Stomach (tissue), 9 donors: Measurements from ENCODE around the gene KRT6B. TPM values are rescaled to one million over a fixed set of nuclear protein-coding genes. Genes with fewer than 3 reads are reported as not detected.

Source experiments
- DNase-seq, 2 donors: peaks; one replicate each; pipeline versions ENCODE4 v3.0.0 to v3.0.0-alpha.2; 2013 to 2019
- H3K27ac ChIP-seq, 5 donors: fragments of 200-600 bp in 4 of 5; sonication (generic) in 4 of 5; one replicate each; pipeline ENCODE4 v1.5.1; 2013 to 2019; ENCODE audit warnings: mild to moderate bottlenecking in 1 of 5, moderate library complexity in 1 of 5
- H3K27me3 ChIP-seq, 3 donors: fragments of 200-600 bp; sonication (generic); one replicate each; pipeline ENCODE4 v1.5.1; 2017 to 2019; ENCODE audit warnings: mixed run types in 1 of 3
- H3K36me3 ChIP-seq, 4 donors: fragments of 200-600 bp; sonication (generic); 1 replicate in 3 of 4; 2 replicates in 1 of 4; pipeline ENCODE4 v1.5.1; 2016 to 2019
- H3K4me1 ChIP-seq, 4 donors: fragments of 200-600 bp; sonication (generic); one replicate each; pipeline ENCODE4 v1.5.1; 2016 to 2019
- H3K4me3 ChIP-seq, 4 donors: fragments of 200-600 bp; sonication (generic) in 3 of 4; one replicate each; pipeline ENCODE4 v1.5.1; 2016 to 2019; ENCODE audit warnings: mild to moderate bottlenecking in 1 of 4
- H3K9me3 ChIP-seq, 4 donors: fragments of 200-600 bp; sonication (generic); one replicate each; pipeline ENCODE4 v1.5.1; 2016 to 2019
- CTCF ChIP-seq, 7 experiments: fragments of 450-650 bp in 4 of 7; fragments of 200-600 bp in 3 of 7; sonication (generic) in 3 of 7; IDR thresholded peaks; one replicate each; pipeline ENCODE4 v1.5.1; 2016 to 2019; ENCODE audit warnings: antibody characterized with exemption in 7 of 7, control low read depth in 2 of 7, mild to moderate bottlenecking in 1 of 7
- EP300 ChIP-seq: sonication (generic); formaldehyde crosslinking; IDR thresholded peaks from one replicate; pipeline ENCODE4 v1.6.1; 2017; ENCODE audit warnings: antibody characterized with exemption
- POLR2A ChIP-seq, 4 donors: fragments of 450-650 bp; IDR thresholded peaks; one replicate each; pipeline ENCODE4 v1.6.1; 2016; ENCODE audit warnings: antibody characterized with exemption in 4 of 4, control low read depth in 2 of 4, mild to moderate bottlenecking in 1 of 4, moderate library complexity in 1 of 4
- POLR2AphosphoS5 ChIP-seq, 3 donors: sonication (generic); formaldehyde crosslinking; IDR thresholded peaks; one replicate each; pipeline ENCODE4 v1.6.1; 2016; ENCODE audit warnings: antibody characterized with exemption in 3 of 3
- WGBS, 5 donors: extraction: QIAGEN DNeasy Blood & Tissue Kit in 3 of 5; methylation state at CpG; one replicate each; pipeline versions ENCODE4 v1.1.5 to v1.1.7; 2013 to 2018; 5-methylcytosine and 5-hydroxymethylcytosine counted together
- intact Hi-C: fragments of 100-400 bp; cut with DNase I; formaldehyde crosslinking; loops from one replicate; pipeline ENCODE4 v1.15.1; 2023; ENCODE audit warnings: low total_unique reads
- polyA plus RNA-seq, 3 donors: library from polyadenylated mRNA; stranded (reverse); fragments of 200-250 nt; gene quantifications; one replicate each; pipeline ENCODE4 v1.2.3, GENCODE V29; 2013
- total RNA-seq, 5 donors: library from RNA; depleted of rRNA; stranded (reverse); fragments of >200 nt; gene quantifications; one replicate each; pipeline versions ENCODE4 v1.1.0 to v1.2.3, GENCODE V29; 2014 to 2016
- donor health status: healthy with polysubstance abuse.
- donor health status: Bipolar disorder and iron deficiency.
- donor health status: healthy.

KRT6B gene
- total and polyA plus RNA-seq, 8 donors, result 0.46 to 9.2 (median 0.55) TPM; not detected in 5

GRCh38 chr12:52438305-52439301, 13.3 kb downstream of the KRT6B start:
- TF ChIP-seq EP300 (no peak), POLR2AphosphoS5 (IDR thresholded peaks at IDR 0.05) (no peak), CTCF (IDR thresholded peaks at IDR 0.05) (no peak), POLR2A (IDR thresholded peaks at IDR 0.05) (no peak)
- H3K27ac ChIP-seq, result no peak overlapping the region
- no peaks in the 10 kb centered on the region for H3K36me3 ChIP-seq
- WGBS, 5 donors, result 83 to 86% (median 85%) methylated on average over 8 of the region's 8 CpGs
- intact Hi-C loops, result no loop called here
- no peak for DNase-seq
- no peak overlapping the region for H3K4me3 ChIP-seq
- no peaks in the 10 kb centered on the region for H3K9me3 ChIP-seq
- peaks cover 0 to 37% (median 0%) of the 10 kb centered on the region in 3 donors for H3K27me3 ChIP-seq
- H3K4me1 ChIP-seq, result peaks cover 0 to 5% (median 0%) of the 10 kb centered on the region in 4 donors

GRCh38 chr12:52437508-52437907, 14.4 kb downstream of the KRT6B start:
- no peaks in the 10 kb centered on the region for H3K9me3 ChIP-seq
- peaks cover 0 to 36% (median 0%) of the 10 kb centered on the region in 3 donors for H3K27me3 ChIP-seq
- 62 to 80% (median 74%) methylated on average over 9 of the region's 9 CpGs for WGBS, 5 donors
- H3K4me1 ChIP-seq, result peaks cover 0 to 1% (median 0%) of the 10 kb centered on the region in 4 donors
- H3K36me3 ChIP-seq, result no peaks in the 10 kb centered on the region
- intact Hi-C loops, result no loop called here
- no peak overlapping the region for H3K27ac ChIP-seq
- no peak for DNase-seq
- no peak for TF ChIP-seq CTCF (IDR thresholded peaks at IDR 0.05)
- no peak overlapping the region for H3K4me3 ChIP-seq

- H3K36me3 ChIP-seq, result no peaks in the 10 kb centered on the region
- H3K27me3 ChIP-seq, result peaks cover 0 to 30% (median 0%) of the 10 kb centered on the region in 3 donors
- no peak overlapping the region for H3K4me3 ChIP-seq
- no peak overlapping the region for H3K27ac ChIP-seq
- H3K4me1 ChIP-seq, result no peaks in the 10 kb centered on the region
- intact Hi-C loops, result no loop called here
- DNase-seq, result no peak
- WGBS, 5 donors, result 68 to 76% (median 71%) methylated on average over 9 of the region's 9 CpGs
- no peak for TF ChIP-seq CTCF (IDR thresholded peaks at IDR 0.05)
- TF ChIP-seq EP300, result no peak
- no peak for TF ChIP-seq POLR2AphosphoS5 (IDR thresholded peaks at IDR 0.05)
- no peaks in the 10 kb centered on the region for H3K9me3 ChIP-seq
Observed at GRCh38 chr12:52436828-52437474, 15.0 kb downstream of the KRT6B start.

- Histone ChIP-seq H3K9me3 (no peaks in the 10 kb centered on the region), H3K4me1 (no peaks in the 10 kb centered on the region), H3K27ac (peak overlapping the region in 1 of 5 donors; percentile 35), H3K27me3 (peaks cover 0 to 34% (median 0%) of the 10 kb centered on the region in 3 donors), H3K36me3 (no peaks in the 10 kb centered on the region), H3K4me3 (no peak overlapping the region)
- TF ChIP-seq POLR2A (IDR thresholded peaks at IDR 0.05), result no peak
- TF ChIP-seq POLR2AphosphoS5 (IDR thresholded peaks at IDR 0.05), result no peak
- TF ChIP-seq CTCF (IDR thresholded peaks at IDR 0.05), result no peak
- TF ChIP-seq EP300, result no peak
- WGBS, 5 donors, result 37 to 53% (median 39%) methylated on average over 9 of the region's 9 CpGs
- DNase-seq, result peak in 1 of 2 donors; percentile 26
- intact Hi-C loops, result no loop called here
Observed at GRCh38 chr12:52436000-52436827, 15.7 kb downstream of the KRT6B start.
